ENCODE results near the gene CHD9. TPM values are rescaled to one million over a fixed set of nuclear protein-coding genes. Genes with fewer than 3 reads are reported as not detected.

The CHD9 gene
- polyA plus RNA-seq, 3 donors, result 49.8 to 66.6 (median 58.6) TPM

DNA sequence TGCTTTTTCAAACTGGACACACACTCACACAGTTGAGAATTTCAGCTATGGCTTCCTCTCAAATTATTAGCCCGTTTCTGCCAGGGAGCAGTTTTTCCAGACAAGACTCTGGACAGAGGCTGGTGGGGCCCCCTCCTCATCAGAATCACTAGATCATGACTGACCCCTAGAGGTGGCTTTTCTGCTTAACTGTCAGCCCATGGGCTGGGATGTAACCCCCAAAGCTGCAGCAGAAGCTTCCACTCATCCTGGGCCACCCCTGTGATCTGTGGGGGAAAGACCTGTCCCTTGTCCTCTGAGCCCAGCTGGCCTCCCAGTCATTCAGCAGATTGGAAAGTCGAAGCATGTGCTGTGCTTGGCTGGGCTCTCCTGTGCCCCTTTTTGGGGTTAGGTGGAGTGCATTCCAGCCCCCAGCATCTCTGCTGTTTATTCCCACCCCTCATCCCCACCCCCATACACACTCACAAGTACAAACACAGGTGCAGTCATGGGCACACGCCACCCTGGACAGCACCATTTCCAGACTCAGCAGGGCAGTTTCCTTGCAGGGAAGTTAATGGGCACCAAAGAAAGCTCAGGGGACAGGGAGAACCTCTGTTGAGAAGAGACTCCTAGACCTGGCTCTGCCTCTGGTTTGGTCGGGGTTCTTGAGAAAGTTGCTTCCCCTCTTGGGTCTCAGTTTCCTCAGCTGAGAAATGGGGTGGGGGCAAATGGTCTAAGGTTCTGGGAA is 301.9 kb downstream of the CHD9 start:
- DNase-seq (ENCODE audit: low read depth in 3 of 3, low spot score in 2 of 3), result no peak

DNA sequence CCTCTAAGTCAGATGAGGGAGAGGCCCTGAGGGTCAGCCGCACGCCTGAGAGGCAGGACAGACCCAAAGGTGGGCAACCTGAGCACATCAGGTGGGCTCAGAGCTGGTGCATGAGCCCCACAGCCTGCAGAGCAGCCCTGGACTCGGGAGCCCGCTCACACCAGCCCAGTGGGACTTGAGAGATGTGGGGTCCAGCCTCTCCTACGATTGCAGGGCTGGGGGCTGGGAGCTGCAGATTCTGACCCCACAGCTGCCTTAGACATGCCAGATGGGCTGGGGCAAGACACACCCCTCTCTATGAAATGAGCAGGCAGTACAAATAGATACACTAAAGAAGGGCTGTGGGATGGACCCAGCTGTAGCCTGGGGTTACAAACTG is 302.4 kb downstream of the CHD9 start:
- no peak for DNase-seq (ENCODE audit: low read depth in 3 of 3, low spot score in 2 of 3)

DNA sequence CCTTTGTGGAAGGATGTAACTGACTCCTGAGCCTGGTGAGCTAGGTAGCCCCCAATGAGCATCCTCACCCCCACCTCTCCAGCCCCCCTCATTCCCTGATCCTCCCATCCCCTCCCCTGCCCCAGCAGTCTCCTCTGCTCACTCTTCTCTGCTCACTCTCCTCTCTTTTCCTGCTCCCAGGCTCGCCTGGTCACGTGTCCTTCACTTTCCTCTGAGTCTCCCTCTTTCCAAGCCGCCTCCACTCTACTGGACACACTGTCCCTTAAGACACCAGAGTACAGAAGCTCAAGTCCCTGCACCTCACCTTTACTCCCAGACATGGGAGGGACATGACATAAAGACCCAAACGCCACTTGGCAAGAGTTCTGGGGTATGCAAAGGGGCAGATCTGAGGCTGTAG is 303.2 kb downstream of the CHD9 start:
- no peak for DNase-seq (ENCODE audit: low read depth in 3 of 3, low spot score in 2 of 3)

DNA sequence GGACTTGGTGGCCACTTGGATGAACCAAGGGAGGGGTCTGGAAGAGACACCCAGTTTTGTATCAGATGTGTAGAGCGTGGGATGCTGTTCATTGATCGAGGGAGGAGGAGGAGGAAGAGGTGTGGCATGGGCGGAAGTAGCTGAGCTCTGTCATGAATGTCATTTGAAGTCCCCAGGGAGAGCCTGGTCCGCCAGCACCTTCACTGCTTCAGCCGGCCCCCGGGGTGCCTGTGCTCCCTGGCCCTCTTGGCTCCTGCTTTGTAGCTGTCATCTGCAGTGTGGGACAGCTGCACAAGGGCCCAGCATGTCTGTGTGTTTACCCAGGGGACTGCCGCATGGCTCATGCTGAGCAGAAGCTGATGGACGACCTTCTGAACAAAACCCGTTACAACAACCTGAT is 304.1 kb downstream of the CHD9 start:
- no peak for DNase-seq (ENCODE audit: low read depth in 3 of 3, low spot score in 2 of 3)

DNA sequence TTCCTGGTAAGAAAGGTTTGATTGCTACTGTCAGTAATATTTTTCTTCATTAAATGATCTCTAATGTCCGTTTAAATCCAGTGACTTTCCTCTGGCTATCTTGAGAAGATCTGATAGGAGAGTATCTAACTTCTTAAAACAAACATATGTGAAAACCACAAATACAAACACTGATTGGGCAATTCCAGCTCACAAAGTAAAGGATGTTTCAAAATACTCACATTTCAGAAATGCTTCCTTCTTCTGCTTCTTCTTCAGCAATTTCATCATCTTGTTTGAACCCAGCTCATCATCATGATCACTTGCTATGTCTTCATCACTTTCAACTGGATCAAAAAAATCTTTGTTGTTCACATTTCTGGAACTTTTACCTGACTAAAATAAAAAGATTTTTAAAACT is 315.1 kb downstream of the CHD9 start:
- no peak for DNase-seq (ENCODE audit: low read depth in 3 of 3, low spot score in 2 of 3)

DNA sequence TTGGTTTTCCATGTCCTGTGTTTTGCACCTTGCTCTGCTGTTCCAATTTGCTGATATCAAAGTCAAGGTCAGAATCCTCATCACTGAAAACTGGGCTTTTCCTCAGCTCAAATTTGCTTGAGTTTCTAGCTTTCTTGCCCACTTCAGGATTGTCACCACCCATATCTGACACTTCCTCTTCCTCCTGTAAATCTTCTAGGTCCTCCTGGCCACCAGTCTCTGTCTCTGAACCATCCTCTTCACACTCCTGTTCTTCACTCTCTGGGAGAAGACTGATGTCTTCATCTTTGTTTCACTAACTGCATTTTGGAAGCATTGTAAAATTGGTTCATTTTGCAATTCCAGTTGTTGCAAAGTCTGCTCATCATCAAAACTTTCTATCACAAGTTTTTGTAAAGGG is 316.0 kb downstream of the CHD9 start:
- no peak for DNase-seq (ENCODE audit: low read depth in 3 of 3, low spot score in 2 of 3)

DNA sequence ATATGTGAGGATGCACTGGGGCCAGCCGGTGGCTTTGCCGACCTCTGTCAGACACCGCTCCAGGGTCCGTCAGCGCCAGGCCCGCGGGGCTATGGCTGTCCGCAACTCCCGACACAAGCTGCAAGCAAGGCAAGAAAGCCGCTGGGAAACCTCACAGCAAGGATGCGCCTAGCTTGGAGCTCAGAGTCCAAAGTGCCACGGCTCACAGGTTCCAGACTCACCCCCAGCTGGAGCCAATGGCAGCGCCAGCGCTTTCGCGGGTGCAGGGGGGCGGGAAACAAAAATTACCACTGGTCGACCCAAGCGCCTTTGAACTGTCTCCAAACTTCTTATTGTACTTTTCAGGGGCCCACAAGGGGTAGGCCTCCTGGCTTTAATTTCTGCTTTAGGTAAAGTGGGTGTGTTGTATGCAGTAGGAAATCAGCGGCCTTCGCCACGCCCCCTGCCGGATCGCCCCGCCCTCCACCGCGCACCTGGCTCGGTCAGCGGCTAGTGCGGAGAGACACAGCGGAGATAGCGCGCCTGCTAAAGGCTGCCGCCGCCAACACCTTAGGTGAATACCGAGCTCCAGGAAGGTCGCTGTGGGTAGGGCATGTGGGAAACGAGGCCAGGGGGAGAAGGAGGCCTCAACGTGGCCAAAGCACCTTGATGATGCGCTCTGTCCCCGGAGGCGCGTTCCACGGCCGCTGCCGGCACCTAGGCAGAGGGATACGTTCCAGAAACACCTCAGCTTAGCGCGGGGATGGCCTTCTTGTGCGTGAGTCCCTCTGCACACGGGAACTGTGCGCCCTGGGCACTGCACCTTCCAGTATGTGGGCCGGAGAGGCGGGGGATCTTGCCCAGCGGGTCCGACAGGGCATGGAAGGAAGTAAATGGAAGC is 318.4 kb downstream of the CHD9 start:
- peak in 2 of 3 donors; percentile 7 to 19 for DNase-seq (ENCODE audit: low read depth in 3 of 3, low spot score in 2 of 3)

DNA sequence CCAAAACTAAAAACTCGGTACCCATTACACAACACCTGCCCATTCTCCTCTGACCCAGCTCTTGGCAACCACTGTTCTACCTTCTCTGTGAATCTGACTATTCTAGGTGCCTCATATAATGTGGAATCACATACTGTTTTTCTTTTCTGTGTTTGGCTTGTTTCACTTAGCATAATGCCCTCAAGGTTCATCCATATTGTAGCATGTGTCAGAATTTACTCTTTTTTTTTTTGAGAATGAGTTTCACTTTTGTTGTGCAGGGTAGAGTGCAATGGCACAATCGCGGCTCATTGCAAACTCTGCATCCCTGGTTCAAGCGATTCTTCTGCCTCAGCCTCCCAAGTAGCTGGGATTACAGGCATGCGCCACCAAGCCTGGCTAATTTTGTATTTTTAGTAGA is 320.0 kb downstream of the CHD9 start:
- no peak for DNase-seq (ENCODE audit: low read depth in 3 of 3, low spot score in 2 of 3)

DNA sequence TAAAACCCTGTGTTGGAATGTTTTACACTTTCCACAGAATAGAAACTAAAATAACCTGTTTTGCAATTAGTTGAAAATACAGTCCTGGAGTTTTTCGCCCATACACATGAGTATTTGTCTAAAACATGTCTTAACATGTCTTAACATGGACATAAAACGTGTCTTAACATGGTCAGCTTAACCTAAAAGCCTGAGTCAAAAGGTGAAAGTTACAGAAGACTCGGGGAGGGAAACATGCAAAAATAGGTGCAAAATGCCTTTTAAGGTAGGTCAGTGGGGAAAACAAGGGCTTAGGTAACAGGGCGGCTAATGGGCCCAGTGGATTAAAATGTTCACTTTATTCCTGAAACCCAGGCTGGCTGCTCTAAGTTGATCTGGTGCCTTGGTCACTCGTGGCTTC is 323.3 kb downstream of the CHD9 start:
- no peak for DNase-seq (ENCODE audit: low read depth in 3 of 3, low spot score in 2 of 3)

Other genes with a start within 250 kb of the CHD9 start
- gene CHD9NB, start 2.1 kb upstream of the CHD9 start, polyA plus RNA-seq (ENCODE audit: insufficient read length in 3 of 3), result 10 to 100 TPM in 1 of 3 donors, 1 to 10 TPM in 2; 9.0 to 11.6 (median 9.9) TPM